ENCODE measurements around the gene CSPG4. TPM values are rescaled to one million over a fixed set of nuclear protein-coding genes. Genes with fewer than 3 reads are reported as not detected.

CSPG4 gene
- total and polyA plus RNA-seq, 2 of the 13 experiments (the other 11 are each of a cell fraction or from before 2014, with no cell fraction given): 0.01 to 0.04 TPM

DNA sequence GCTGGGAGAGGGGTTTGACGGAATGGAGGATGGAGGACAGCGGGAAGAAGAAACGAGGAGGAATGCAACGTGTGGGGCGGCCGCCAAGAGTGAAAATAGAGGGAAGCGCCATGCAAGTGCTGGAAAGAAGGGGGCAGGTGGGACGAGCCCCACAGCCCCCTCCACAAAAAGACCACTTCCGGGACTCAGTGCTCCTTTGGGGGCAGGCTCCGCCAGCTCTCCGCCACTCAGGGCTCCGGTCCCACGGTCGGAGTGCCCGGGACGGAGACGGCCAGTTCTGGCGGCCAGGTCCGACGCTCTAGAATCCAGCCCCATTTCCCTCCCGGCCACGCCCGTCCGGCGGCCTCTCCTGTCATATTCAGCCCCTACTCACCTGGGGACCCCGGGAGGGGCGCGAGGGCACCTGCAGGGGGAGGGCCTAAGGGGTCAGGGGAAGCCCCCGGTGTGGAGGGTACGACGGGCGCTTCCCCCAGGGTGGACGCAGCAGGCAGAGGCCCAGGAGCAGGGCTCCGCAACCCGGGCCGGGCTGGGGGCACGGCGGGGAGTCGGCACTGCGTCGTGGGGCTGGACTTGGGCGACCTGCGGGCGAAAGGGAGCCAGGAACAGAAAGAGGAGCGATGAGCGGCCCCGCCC, 25.5 kb upstream of the CSPG4 start (continued):
- TF ChIP-seq, protein P1, sequence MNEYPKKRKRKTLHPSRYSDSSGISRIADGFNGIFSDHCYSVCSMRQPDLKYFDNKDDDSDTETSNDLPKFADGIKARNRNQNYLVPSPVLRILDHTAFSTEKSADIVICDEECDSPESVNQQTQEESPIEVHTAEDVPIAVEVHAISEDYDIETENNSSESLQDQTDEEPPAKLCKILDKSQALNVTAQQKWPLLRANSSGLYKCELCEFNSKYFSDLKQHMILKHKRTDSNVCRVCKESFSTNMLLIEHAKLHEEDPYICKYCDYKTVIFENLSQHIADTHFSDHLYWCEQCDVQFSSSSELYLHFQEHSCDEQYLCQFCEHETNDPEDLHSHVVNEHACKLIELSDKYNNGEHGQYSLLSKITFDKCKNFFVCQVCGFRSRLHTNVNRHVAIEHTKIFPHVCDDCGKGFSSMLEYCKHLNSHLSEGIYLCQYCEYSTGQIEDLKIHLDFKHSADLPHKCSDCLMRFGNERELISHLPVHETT (CRISPR knock-in tag; conservative IDR thresholded peaks at IDR 0.05): 0 out of 2 replicates have a peak, but pooled peaks have one; percentile 13
- TF ChIP-seq ZNF317 (CRISPR knock-in tag; IDR thresholded peaks at IDR 0.05): 0 out of 2 replicates have a peak, but pooled peaks have one; percentile 28
- no peak for TF ChIP-seq FOXM1 (CRISPR knock-in tag; IDR thresholded peaks at IDR 0.05)
- TF ChIP-seq ZNF777 (CRISPR knock-in tag; IDR thresholded peaks at IDR 0.05): peak; percentile 23; the same call in 1 of the 2 replicates
- 0 out of 2 replicates have a peak, but pooled peaks have one; percentile 24 for TF ChIP-seq ZNF839 (CRISPR knock-in tag; IDR thresholded peaks at IDR 0.05; ENCODE audit: borderline replicate concordance)
- TF ChIP-seq, protein P2, sequence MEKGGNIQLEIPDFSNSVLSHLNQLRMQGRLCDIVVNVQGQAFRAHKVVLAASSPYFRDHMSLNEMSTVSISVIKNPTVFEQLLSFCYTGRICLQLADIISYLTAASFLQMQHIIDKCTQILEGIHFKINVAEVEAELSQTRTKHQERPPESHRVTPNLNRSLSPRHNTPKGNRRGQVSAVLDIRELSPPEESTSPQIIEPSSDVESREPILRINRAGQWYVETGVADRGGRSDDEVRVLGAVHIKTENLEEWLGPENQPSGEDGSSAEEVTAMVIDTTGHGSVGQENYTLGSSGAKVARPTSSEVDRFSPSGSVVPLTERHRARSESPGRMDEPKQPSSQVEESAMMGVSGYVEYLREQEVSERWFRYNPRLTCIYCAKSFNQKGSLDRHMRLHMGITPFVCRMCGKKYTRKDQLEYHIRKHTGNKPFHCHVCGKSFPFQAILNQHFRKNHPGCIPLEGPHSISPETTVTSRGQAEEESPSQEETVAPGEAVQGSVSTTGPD (CRISPR knock-in tag; IDR thresholded peaks at IDR 0.05): no peak
- TF ChIP-seq TEAD3 (CRISPR knock-in tag; optimal IDR thresholded peaks at IDR 0.05; ENCODE audit: borderline replicate concordance): no peak
- TF ChIP-seq ZSCAN21 (CRISPR knock-in tag; IDR thresholded peaks at IDR 0.05; ENCODE audit: borderline replicate concordance): 0 out of 2 replicates have a peak, but pooled peaks have one; percentile 55
- no peak for TF ChIP-seq LCORL (IDR thresholded peaks at IDR 0.05)
- TF ChIP-seq LCORL (CRISPR knock-in tag; IDR thresholded peaks at IDR 0.05): peak; percentile 43; the same call in 1 of the 2 replicates
- no peak for TF ChIP-seq ZBTB1 (CRISPR knock-in tag; IDR thresholded peaks at IDR 0.05; ENCODE audit: borderline replicate concordance)
- 0 out of 2 replicates have a peak, but pooled peaks have one; percentile 35 for TF ChIP-seq YEATS2 (CRISPR knock-in tag; IDR thresholded peaks at IDR 0.05; ENCODE audit: borderline replicate concordance)
- no peak for TF ChIP-seq TGIF2 (CRISPR knock-in tag; IDR thresholded peaks at IDR 0.05)
- TF ChIP-seq GABPB1 (CRISPR knock-in tag; IDR thresholded peaks at IDR 0.05): peak; percentile 57; the same call in 1 of the 2 replicates
- 0 out of 2 replicates have a peak, but pooled peaks have one; percentile 20 for TF ChIP-seq ARHGAP35 (CRISPR knock-in tag; IDR thresholded peaks at IDR 0.05; ENCODE audit: borderline replicate concordance)
- TF ChIP-seq ZNF562 (CRISPR knock-in tag; IDR thresholded peaks at IDR 0.05; ENCODE audit: borderline replicate concordance): no peak
- TF ChIP-seq ZNF501 (CRISPR knock-in tag; IDR thresholded peaks at IDR 0.05): 0 out of 2 replicates have a peak, but pooled peaks have one; percentile 7
- no peak for TF ChIP-seq MTF1 (CRISPR knock-in tag; IDR thresholded peaks at IDR 0.05)
- no peak for TF ChIP-seq PHF21A (CRISPR knock-in tag; IDR thresholded peaks at IDR 0.05)
- TF ChIP-seq ZNF430 (CRISPR knock-in tag; IDR thresholded peaks at IDR 0.05): no peak
- TF ChIP-seq, protein P3, sequence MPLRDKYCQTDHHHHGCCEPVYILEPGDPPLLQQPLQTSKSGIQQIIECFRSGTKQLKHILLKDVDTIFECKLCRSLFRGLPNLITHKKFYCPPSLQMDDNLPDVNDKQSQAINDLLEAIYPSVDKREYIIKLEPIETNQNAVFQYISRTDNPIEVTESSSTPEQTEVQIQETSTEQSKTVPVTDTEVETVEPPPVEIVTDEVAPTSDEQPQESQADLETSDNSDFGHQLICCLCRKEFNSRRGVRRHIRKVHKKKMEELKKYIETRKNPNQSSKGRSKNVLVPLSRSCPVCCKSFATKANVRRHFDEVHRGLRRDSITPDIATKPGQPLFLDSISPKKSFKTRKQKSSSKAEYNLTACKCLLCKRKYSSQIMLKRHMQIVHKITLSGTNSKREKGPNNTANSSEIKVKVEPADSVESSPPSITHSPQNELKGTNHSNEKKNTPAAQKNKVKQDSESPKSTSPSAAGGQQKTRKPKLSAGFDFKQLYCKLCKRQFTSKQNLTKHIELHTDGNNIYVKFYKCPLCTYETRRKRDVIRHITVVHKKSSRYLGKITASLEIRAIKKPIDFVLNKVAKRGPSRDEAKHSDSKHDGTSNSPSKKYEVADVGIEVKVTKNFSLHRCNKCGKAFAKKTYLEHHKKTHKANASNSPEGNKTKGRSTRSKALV (CRISPR knock-in tag; IDR thresholded peaks at IDR 0.05): 0 out of 2 replicates have a peak, but pooled peaks have one; percentile 26
- 0 out of 2 replicates have a peak, but pooled peaks have one; percentile 25 for TF ChIP-seq ZFY (CRISPR knock-in tag; IDR thresholded peaks at IDR 0.05)
- TF ChIP-seq ZEB1 (IDR thresholded peaks at IDR 0.05; ENCODE audit: insufficient replicate concordance, low read depth): peak; percentile 73

All from HepG2 (cell line).